ENCODE results near the gene ASTN1.

ASTN1 gene

DNA sequence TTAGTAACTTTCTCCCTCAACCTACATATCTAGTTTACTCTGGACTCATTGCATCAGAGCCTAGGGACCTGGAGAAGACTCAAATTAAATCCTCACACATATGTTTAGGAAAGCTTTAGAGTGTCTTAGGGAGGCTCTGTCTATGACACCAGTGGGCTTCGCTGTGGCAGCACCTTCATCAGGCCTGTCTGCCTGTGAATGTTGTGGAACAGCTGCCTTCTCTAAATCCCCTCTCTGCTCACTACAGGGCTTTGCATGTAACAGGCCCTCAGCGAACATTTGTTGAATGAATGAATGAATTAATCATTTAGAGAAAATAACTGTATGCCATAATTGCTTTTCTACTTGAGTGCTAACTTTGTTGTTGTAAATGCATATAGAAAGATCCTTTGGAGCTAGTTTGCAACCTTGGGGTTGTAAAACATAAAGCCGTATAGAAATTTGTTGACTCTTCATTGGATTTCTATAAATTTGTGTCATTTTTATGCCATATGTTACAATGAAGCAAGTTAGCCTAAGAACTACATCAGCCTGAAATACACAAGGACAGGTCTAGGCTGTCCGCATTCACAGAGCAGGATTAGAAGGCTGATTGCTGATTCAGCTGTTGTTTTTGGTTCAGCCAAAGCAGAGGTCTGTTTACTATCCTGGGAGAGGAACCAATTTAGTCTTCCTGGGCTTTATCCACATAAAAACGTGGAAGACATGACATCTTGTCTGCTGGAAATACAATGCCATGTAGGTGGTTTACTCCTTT lies 238.0 kb downstream of the ASTN1 start:
- DNase-seq (ENCODE audit: low spot score): no peak

DNA sequence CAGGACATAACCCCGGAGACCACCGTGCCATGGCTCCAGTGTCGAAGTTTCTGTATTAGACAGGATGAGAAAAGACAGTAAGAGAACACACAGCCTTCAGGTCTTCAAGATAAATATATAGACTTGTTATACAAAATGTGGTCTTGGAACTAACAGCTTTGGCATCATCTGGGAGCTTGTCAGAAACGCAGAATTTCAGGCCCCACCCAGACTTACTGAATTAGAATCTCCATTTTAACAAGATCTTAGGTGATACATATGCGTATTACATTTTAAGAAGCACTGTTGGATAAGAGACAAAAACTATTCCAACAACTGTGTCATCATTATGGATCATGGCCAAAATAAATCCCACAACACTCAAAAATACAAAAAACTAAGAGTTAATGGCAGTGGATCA lies 239.3 kb downstream of the ASTN1 start:
- DNase-seq (ENCODE audit: low spot score): no peak

DNA sequence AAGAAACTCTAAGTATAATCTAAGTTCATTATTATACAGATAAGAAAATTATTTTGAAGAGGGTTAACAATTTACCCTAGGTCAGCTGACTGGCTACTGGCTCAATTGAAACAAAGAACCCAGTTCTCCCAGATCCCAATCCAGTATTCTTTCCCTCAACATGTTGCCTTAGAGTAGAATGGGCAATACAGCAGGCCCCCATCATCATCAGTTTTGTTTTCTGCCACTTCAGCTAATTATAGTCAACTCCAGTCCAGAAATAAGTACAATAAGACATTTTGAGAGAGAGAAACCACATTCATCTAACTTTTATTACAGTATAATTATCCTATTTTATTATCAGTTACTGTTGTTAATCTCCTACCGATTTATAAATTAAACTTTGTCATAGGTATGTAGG lies 241.2 kb downstream of the ASTN1 start:
- no peak for DNase-seq (ENCODE audit: low spot score)

DNA sequence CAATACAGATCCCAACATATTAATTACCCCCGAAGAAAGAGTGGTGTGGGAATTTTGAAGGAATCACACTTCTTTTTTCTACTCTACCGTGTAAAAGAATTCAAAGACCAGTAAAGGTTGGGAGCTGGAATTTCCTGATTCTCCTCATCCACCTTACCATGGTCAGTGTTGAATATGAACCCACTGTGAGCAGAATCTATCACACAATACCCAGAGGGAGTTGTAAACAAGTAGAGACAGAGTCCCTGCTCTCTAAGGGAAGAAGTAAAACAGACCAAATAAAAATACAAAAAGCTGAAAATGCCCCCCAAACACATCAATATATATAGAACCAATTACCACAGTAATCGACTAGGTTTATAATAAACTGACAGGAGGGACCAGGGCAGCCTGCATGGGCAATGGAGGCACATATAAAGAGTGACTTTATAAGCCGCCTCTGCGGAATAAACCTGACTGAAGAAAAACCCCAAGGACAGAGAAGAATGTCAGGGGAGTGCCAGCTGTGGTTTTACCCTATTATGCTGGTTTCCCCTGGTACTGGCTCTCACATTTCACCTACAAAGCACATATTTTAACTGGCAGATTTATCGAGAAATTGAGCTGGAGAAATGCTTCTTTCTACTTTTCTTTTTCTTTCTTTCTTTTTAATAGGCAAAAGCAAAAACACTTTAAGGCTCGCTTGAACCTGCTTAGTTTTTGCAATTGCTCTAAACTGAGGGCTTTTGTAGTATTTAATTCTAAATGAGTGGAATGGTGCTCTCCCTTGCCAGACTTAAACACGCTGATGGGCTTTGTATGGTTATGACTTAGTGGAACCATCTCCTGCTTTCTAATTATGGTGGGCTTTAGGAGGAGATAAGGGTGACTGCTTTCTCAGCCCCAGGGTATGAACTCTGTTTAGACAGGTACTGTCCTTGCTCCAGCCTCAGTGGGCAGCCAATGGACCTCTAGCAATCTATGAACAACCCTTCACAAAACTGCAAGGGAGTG lies 244.8 kb downstream of the ASTN1 start:
- no peak for DNase-seq (ENCODE audit: low spot score)

DNA sequence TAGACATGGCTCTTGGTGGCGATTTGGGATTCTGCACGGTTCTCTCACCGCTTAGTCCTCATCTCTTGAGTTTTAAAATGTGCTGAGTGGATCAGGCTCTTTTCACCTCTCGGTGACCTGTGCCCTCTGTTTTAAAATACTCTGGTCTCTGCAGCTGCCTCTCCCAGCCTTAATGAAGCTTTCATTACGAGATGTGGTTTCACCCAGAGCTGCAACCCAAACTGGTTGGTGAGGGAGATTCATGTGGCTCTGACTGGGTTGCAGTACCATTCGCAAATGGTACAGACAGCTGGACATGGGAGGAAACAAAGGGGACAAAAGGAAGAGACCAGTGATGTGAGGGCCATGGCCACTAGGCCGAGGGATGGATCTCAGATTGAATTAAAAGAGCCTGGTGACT lies 258.9 kb downstream of the ASTN1 start:
- no peak for DNase-seq (ENCODE audit: low spot score)

DNA sequence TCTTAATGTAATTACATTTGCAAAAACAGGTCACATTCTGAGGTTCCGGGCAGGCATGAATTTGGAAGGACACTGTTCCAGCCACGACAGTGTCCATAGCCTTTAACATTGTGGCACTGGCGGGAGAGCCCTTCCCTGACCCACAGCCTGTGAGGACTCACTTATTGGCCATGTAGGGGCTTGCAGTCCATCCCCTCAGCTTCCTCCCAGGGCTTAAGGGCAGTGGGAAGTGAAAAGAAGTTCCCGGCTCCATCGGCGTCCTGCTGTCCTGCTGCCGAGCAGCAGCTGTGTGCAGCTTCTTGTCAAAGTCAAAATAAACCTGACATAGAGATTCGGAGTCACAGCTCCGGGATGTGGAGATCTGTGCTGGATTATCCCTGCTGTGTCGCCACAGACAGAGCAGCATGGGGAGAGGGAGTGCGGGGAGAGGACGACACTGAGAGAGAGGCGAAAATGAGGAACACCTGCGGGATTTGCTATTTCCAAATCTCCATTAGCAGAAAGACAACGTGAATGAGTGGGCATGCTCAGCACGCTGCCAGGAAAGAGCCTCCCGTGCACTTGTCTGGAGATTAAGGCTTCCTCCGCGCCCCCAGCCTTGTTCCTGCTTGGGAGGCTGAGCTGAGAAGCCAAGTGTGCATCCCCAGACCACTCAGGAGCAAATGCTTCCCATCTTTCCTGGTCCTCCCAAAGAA lies 260.3 kb downstream of the ASTN1 start:
- no peak for DNase-seq (ENCODE audit: low spot score)

DNA sequence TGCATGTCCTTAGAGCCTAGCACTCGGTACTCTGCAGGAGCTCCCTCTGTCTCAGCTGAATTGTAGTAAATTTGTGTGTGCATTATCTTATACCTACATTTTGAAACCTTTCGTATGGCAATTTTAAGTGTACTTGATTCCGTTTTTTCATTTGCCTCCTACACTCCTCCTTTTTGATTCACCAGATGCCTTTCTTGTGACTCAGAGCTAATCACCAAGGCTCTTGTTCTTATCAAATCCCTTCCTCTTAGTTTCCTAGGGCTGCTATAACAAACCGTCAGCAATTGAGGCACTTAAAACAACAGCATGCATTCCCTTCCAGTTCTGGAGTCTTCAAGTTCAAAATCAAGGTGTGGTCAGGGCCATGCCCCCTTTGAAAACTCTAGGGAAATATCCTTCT lies 261.0 kb downstream of the ASTN1 start:
- DNase-seq (ENCODE audit: low spot score): no peak

DNA sequence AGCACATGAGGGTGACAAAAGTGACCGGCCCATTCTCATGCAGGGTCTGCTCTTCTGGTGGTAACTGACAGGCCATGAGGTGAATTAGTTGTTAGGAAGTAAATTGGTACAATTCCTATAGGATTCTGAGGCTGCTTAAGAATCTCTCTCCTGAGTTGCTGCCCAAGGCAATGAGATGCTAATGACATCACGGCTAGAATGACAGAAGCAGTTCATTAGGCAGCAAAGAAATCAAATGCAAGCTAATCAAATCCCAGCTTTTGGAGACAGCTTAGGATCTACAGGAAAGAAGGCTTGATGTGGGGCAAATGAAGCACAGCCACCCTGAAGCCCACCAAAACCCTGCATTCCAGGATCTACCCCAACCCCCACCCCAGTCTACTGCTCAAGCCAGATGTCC lies 265.2 kb downstream of the ASTN1 start:
- DNase-seq (ENCODE audit: low spot score): no peak

DNA sequence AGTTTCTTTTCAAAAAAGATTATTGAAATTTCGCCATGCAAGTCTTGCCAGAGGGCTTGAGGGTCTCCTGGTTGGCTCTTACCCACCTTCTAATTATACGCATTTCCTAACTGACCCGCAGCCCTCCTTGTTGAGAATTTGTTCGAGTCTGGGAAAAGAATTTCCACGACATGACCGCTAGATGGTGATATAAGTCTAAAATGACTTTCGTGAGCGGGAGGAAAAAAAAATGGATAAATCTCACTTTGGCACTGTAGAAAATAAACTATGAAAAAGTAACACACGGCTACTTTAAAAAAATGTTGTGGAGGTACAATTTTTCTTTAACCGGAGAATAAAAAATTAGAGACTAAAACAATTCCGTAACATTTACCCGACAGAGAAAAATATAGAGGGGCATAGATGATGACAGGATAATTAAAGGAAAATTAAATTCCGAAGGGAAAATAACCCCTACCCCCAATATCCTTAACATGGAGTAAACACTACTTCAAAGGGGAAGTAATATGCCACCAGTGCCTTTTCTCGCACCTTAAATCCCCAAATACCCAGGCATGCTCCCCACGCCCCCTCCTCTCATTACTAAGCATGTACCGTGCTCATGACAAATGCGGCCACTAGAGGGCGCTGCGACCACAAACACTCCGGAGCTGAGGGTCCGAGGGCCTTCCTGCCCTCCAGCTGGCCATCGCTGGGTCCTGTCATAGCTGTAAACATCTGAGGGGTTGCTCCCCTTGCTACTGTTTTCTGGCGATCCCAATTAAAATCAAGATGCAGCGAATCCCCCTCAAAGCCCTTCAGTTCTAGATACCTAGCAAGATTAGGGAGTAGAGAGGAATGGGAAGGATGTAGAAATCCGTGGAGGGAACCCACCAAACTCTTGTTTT lies 266.9 kb downstream of the ASTN1 start:
- DNase-seq (ENCODE audit: low spot score): peak; percentile 3

DNA sequence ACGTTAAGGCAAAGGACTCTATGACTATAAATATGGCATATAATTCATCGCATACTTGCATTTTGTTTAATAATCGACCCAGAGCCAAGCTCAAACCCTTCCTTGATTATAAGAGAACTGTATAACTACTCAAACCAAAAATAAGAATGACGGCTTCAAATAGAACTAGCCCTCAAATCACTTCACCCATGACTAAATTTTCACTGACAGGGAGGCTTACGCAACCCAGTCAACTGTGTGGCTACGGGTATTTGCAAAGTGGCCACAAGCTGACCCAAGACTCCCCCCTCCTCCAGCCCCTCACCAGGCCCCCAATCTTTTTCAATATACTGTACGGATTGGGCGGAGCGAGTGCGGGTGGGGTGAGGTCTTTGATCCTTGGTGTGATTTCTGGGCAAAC lies 268.3 kb downstream of the ASTN1 start:
- no peak for DNase-seq (ENCODE audit: low spot score)

DNA sequence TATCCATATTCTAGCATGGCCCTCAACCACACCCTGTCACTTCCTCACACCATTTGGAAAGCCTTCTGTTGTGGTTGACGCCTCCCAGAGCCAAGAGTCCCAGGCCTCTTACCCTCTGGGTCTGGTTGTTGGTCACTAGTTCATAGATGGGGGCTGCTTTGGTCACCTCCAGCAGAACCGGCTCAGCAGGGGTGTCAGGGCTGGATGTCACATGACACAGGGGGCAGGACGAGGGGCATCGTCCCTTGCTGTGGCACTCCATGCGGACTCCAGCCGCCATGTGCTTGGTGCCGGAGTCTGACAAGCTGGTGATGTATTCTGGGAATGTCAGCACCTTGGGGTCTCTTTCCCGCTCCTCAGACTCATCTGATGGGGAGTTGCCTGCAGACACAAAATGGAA lies 270.1 kb downstream of the ASTN1 start:
- no peak for DNase-seq (ENCODE audit: low spot score)

DNA sequence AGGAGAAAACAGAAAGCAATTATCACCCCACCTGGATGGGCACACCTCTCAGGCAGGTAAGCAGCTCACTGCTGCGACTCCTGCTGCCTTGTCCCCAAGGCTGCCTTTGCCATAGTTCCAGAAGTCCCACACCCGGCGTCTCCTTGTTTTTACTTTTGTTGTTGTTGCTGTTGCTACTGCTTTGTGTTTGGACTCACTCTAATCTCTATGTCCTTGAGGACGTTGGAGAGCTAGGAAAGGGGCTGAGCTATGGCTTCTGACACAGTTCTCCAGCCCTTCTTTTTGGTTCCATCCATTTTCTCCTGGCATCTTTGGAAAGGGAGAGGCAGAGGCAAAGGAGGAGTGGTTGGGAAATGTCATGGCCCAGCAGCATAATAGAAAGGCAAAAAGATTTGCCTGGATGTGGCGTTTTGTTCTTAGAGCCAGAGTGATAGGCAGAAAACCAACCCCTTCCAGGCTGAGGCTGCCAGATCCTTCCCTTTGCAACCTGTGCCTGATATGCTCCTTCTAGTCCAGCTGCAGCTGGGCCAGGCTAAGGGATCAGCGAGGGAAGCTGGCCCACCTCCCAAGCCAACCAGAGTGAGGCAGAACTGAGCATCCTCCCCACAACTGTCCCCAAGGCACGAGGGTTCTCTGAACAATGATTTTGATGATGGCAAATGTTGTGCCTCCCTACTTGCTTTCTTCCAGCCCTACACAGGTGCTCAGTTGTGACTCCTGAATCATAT lies 270.7 kb downstream of the ASTN1 start:
- no peak for DNase-seq (ENCODE audit: low spot score)

DNA sequence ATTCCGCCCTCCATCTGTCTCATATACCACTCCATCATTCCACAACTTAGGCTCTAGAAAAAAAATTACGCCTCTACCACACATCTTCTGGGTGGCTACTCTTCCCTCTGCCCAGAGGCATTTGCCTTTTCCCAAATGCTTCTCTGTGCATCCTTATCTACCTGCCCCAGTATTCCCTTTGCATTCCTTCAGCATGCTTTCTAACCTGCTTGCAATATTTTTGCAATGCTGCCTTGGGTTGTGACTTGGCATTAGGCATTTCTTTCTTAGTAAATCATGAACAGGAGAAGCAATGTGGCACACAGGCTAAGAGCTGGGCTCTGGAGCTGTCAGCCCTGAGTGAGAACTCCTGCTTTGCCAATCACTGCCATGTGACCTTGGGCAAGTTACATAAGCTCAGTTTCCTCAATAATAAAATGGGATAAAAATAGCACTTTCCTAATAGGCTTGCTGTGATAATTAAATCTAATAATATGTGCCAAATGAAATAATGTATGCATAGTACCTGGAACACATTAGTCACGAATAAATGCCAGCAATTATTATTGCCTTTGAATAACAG lies 276.0 kb downstream of the ASTN1 start:
- DNase-seq (ENCODE audit: low spot score): no peak

DNA sequence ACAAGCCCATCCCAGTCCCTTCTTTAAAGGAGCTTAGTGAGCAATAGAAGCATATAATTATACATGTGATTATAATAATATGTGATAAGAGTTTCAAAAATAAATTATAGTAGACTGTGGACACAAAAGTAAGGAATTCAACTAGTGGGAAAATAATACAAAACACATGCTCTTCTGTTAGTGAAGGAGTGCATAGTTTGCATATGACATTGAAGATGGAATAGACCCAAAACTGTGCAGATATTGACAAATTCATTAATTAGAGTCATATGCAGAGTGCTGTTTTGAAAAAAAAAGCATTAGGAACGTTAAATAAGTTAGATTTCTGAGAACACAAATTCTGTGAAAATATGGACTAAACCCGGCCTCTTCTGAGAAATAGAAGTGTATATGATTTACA lies 278.8 kb downstream of the ASTN1 start:
- DNase-seq (ENCODE audit: low spot score): no peak

DNA sequence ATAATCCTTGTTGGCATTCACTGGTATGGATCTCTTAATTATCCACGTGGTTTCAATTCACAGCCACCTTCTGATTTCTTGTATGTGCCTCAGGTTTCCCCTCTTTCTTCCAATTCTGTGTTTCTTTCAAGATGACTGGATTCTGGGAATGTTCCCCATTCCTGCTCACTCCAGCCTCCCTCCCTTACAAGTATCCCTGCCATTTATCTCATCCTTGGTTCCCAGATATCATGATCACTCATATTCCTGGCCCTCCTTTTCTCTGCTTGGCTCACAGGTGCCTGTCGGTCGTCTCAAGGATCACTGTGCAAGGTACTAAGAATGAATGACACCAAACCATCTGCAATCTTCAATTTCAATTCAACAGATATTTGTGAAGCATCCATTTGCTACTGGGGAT lies 279.2 kb downstream of the ASTN1 start:
- no peak for DNase-seq (ENCODE audit: low spot score)

DNA sequence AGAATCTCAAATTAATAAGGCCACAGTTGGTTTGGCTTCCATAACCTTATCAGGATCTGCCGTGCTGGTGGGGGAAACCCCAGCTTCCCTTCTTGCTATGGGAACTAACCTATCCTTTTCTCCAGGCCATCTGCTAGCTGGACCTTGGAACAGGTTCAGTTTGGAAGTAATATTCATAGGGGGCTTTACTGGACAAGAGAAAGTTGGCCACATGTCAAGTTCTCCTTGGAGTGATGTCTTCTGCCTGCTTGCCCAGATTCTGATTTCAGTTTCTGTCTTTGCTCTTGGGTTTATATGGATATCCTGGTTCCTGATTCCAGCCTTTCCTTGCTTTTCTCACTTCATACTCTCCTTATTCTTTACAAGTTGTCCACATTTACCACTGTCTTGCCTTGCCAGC lies 279.6 kb downstream of the ASTN1 start:
- no peak for DNase-seq (ENCODE audit: low spot score)

DNA sequence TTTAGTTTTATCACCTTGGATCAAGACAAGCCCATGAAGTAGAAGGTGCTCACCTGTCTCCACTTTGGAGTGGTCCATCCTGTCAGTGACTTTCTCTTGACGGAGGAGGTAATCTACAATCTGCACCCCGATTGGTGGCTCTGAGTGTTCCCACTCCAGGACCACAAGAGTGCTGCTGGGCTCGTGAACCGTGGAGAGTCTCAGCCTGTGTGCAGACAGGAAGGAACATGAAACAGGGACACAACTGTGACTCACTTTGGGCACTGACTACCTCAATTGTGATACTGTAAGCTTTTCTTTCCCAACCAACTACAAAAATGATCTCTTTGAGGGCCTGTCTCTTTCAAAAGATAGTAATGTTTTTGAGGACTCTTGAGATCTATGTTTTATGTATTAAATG lies 280.2 kb downstream of the ASTN1 start:
- DNase-seq (ENCODE audit: low spot score): no peak

DNA sequence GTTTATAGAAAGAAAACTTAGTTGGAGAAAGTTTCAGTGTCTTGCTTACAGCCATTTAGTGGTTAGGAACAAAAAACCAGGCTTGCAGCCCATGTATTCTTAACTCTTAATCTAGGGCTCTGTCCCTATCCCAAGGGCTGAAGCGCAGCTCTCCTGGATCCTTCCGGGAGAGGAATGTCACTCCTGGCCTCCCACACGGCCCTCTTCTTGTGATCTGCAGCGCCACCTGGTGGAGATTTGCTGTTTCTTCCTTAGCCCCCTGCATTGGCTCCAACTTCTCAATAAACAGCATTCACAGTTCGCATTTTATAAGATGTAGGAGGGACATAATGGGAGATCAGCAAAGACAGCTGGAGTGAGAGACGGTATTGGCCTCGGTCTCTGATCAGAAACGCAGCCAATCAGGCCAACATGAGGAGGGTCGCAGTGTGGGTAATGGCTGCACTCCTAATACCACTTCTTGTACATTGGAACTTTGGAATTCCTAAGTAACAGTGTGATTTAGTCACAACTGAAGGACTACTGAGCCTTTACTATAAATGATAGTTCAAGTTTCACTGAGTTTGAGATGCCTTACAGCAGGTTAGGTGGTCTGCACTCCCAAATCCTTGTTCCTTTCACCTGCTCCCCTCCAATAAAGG lies 283.4 kb downstream of the ASTN1 start:
- DNase-seq (ENCODE audit: low spot score): peak; percentile 13

DNA sequence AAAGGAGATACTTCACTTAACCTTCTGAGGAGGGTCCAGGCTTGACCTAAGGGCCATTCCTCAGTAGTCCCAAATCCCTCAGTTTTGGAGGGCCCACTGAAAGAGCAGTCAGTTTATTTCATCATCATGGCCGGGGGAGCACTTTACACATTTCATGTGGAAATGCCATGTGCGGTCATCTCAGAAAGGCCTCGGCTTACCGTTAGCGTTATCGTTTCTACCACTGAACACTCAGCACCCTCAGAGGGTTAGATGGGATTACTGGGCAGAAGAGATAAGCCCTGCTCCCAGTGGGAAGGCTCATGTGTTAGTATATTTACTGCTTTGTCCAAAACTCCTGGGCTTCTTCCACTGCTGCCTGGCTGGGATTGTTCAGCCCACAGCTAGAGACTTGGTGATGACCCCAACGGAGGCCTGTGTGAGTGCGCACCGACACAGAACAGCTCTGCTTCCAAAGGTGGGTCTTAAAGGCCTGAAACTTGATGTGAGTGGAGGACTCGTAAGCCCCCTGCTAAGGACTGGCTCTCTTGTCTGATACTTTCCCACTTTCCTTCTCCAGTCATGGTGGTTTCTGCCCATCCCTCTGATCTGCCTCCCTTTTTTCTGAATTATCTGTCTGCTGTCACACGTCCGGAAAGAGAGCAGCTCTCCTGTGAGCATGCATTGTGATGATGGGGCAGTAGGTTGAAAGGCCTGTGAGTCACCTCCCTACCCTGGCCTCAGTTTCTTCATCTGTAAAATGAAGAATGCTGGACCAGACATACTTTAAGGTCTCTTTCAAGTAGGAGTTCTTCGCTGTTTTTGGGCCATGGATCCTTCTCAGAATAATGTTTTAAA lies 284.5 kb downstream of the ASTN1 start:
- no peak for DNase-seq (ENCODE audit: low spot score)
